Activated naive CD4-positive, alpha-beta T cell treated with anti-CD3 and anti-CD28 coated beads, Interleukin-2, amount 50 U/mL, for 24 hours (primary cell): ENCODE results near the gene PSD2.

Experiments used
- H3K27ac Mint-ChIP-seq: one replicate; pipeline ENCODE4 v1.8.0; 2021; ENCODE audit warnings: mild to moderate bottlenecking, mixed read lengths
- H3K27me3 Mint-ChIP-seq: one replicate; pipeline ENCODE4 v1.8.0; 2021; ENCODE audit warnings: mixed read lengths
- H3K36me3 Mint-ChIP-seq: one replicate; pipeline ENCODE4 v1.8.0; 2021; ENCODE audit warnings: mixed read lengths
- H3K4me1 Mint-ChIP-seq: one replicate; pipeline ENCODE4 v1.8.0; 2021; ENCODE audit warnings: mixed read lengths
- H3K4me3 Mint-ChIP-seq: one replicate; pipeline ENCODE4 v1.8.0; 2021; ENCODE audit warnings: mild to moderate bottlenecking, mixed read lengths
- H3K9me3 Mint-ChIP-seq: one replicate; pipeline ENCODE4 v1.8.0; 2021; ENCODE audit warnings: mixed read lengths

The PSD2 gene

GRCh38 chr5:139861021-139861888, 65.6 kb downstream of the PSD2 start:
- H3K9me3 Mint-ChIP-seq: no peaks in the 10 kb centered on the region
- H3K4me3 Mint-ChIP-seq: no peak overlapping the region
- no peaks in the 10 kb centered on the region for H3K36me3 Mint-ChIP-seq
- no peak overlapping the region for H3K27ac Mint-ChIP-seq
- no peaks in the 10 kb centered on the region for H3K27me3 Mint-ChIP-seq
- no peaks in the 10 kb centered on the region for H3K4me1 Mint-ChIP-seq

GRCh38 chr5:139861889-139862207, 66.2 kb downstream of the PSD2 start:
- no peaks in the 10 kb centered on the region for H3K36me3 Mint-ChIP-seq
- H3K27me3 Mint-ChIP-seq: peaks cover 2% of the 10 kb centered on the region
- no peak overlapping the region for H3K27ac Mint-ChIP-seq
- no peaks in the 10 kb centered on the region for H3K9me3 Mint-ChIP-seq
- no peaks in the 10 kb centered on the region for H3K4me1 Mint-ChIP-seq
- H3K4me3 Mint-ChIP-seq: no peak overlapping the region

GRCh38 chr5:139862313-139862712, 66.7 kb downstream of the PSD2 start:
- H3K36me3 Mint-ChIP-seq: no peaks in the 10 kb centered on the region

GRCh38 chr5:139862803-139863202, 67.2 kb downstream of the PSD2 start:
- Mint-ChIP-seq H3K27ac (no peak overlapping the region), H3K36me3 (no peaks in the 10 kb centered on the region), H3K27me3 (peaks cover 4% of the 10 kb centered on the region), H3K4me1 (no peaks in the 10 kb centered on the region), H3K4me3 (no peak overlapping the region), H3K9me3 (no peaks in the 10 kb centered on the region)

More at GRCh38 chr5:139862313-139862712, 66.7 kb downstream of the PSD2 start:
- Mint-ChIP-seq H3K27me3 (peaks cover 4% of the 10 kb centered on the region), H3K4me3 (no peak overlapping the region), H3K27ac (no peak overlapping the region), H3K4me1 (no peaks in the 10 kb centered on the region), H3K9me3 (no peaks in the 10 kb centered on the region)

GRCh38 chr5:139863361-139863760, 67.8 kb downstream of the PSD2 start:
- peaks cover 7% of the 10 kb centered on the region for H3K27me3 Mint-ChIP-seq
- no peaks in the 10 kb centered on the region for H3K9me3 Mint-ChIP-seq
- no peak overlapping the region for H3K27ac Mint-ChIP-seq
- H3K4me1 Mint-ChIP-seq: no peaks in the 10 kb centered on the region
- no peak overlapping the region for H3K4me3 Mint-ChIP-seq
- no peaks in the 10 kb centered on the region for H3K36me3 Mint-ChIP-seq

- no peak overlapping the region for H3K4me3 Mint-ChIP-seq
- H3K27me3 Mint-ChIP-seq: peaks cover 7% of the 10 kb centered on the region
- no peaks in the 10 kb centered on the region for H3K4me1 Mint-ChIP-seq
- H3K9me3 Mint-ChIP-seq: no peaks in the 10 kb centered on the region
- no peak overlapping the region for H3K27ac Mint-ChIP-seq
- no peaks in the 10 kb centered on the region for H3K36me3 Mint-ChIP-seq
Observed at GRCh38 chr5:139863855-139864558, 68.4 kb downstream of the PSD2 start.

GRCh38 chr5:139864716-139865483, 69.3 kb downstream of the PSD2 start:
- Mint-ChIP-seq H3K4me1 (no peaks in the 10 kb centered on the region), H3K9me3 (no peaks in the 10 kb centered on the region), H3K27me3 (peaks cover 7% of the 10 kb centered on the region), H3K4me3 (no peak overlapping the region), H3K27ac (no peak overlapping the region), H3K36me3 (no peaks in the 10 kb centered on the region)

GRCh38 chr5:139867109-139867508, 71.5 kb downstream of the PSD2 start:
- H3K4me3 Mint-ChIP-seq: no peak overlapping the region
- no peak overlapping the region for H3K27ac Mint-ChIP-seq
- peaks cover 7% of the 10 kb centered on the region for H3K27me3 Mint-ChIP-seq
- no peaks in the 10 kb centered on the region for H3K9me3 Mint-ChIP-seq
- H3K4me1 Mint-ChIP-seq: no peaks in the 10 kb centered on the region
- H3K36me3 Mint-ChIP-seq: no peaks in the 10 kb centered on the region

- Mint-ChIP-seq H3K36me3 (no peaks in the 10 kb centered on the region), H3K27me3 (peaks cover 7% of the 10 kb centered on the region), H3K4me1 (no peaks in the 10 kb centered on the region), H3K27ac (no peak overlapping the region), H3K4me3 (no peak overlapping the region), H3K9me3 (no peaks in the 10 kb centered on the region)
Observed at GRCh38 chr5:139867581-139867980, 72.0 kb downstream of the PSD2 start.

GRCh38 chr5:139869042-139869790, 73.6 kb downstream of the PSD2 start:
- Mint-ChIP-seq H3K36me3 (no peaks in the 10 kb centered on the region), H3K4me3 (no peak overlapping the region), H3K4me1 (no peaks in the 10 kb centered on the region), H3K9me3 (no peaks in the 10 kb centered on the region), H3K27ac (no peak overlapping the region), H3K27me3 (peaks cover 7% of the 10 kb centered on the region)

- Mint-ChIP-seq H3K4me3 (no peak overlapping the region), H3K4me1 (no peaks in the 10 kb centered on the region), H3K9me3 (no peaks in the 10 kb centered on the region), H3K27ac (no peak overlapping the region), H3K36me3 (no peaks in the 10 kb centered on the region), H3K27me3 (peaks cover 7% of the 10 kb centered on the region)
Observed at GRCh38 chr5:139870677-139871076, 75.1 kb downstream of the PSD2 start.

- H3K36me3 Mint-ChIP-seq: no peaks in the 10 kb centered on the region
- peaks cover 1% of the 10 kb centered on the region for H3K4me1 Mint-ChIP-seq
- H3K4me3 Mint-ChIP-seq: no peak overlapping the region
- H3K27ac Mint-ChIP-seq: no peak overlapping the region
- peaks cover 7% of the 10 kb centered on the region for H3K27me3 Mint-ChIP-seq
- H3K9me3 Mint-ChIP-seq: no peaks in the 10 kb centered on the region
Observed at GRCh38 chr5:139871614-139872013, 76.0 kb downstream of the PSD2 start.

- H3K4me3 Mint-ChIP-seq: no peak overlapping the region
- H3K36me3 Mint-ChIP-seq: no peaks in the 10 kb centered on the region
- H3K27me3 Mint-ChIP-seq: peaks cover 3% of the 10 kb centered on the region
- no peak overlapping the region for H3K27ac Mint-ChIP-seq
- no peaks in the 10 kb centered on the region for H3K9me3 Mint-ChIP-seq
- peaks cover 7% of the 10 kb centered on the region for H3K4me1 Mint-ChIP-seq
Observed at GRCh38 chr5:139872052-139872766, 76.6 kb downstream of the PSD2 start.

- Mint-ChIP-seq H3K4me3 (no peak overlapping the region), H3K4me1 (peaks cover 8% of the 10 kb centered on the region), H3K27ac (no peak overlapping the region), H3K9me3 (no peaks in the 10 kb centered on the region), H3K27me3 (peaks cover 3% of the 10 kb centered on the region), H3K36me3 (no peaks in the 10 kb centered on the region)
Observed at GRCh38 chr5:139872851-139873794, 77.5 kb downstream of the PSD2 start.
